Neural crest cell (in vitro differentiated cells): ENCODE measurements around the gene SNAP47. TPM values are rescaled to one million over a fixed set of nuclear protein-coding genes. Genes with fewer than 3 reads are reported as not detected.

ENCODE experiments used
- DNase-seq: peaks from one replicate; pipeline ENCODE4 v3.0.0; 2021; ENCODE audit warnings: low read depth, mixed read lengths, low spot score
- H3K27ac Mint-ChIP-seq: one replicate; pipeline ENCODE4 v1.8.0; 2021; ENCODE audit warnings: mild to moderate bottlenecking, mixed read lengths; ENCODE audit not compliant: unreplicated experiment
- H3K27me3 Mint-ChIP-seq: 2 replicates; pipeline ENCODE4 v1.8.0; 2021; ENCODE audit warnings: low read depth, mild to moderate bottlenecking, mixed read lengths
- H3K36me3 Mint-ChIP-seq: 2 replicates; pipeline ENCODE4 v1.8.0; 2021; ENCODE audit warnings: low read depth, mild to moderate bottlenecking, mixed read lengths
- H3K4me1 Mint-ChIP-seq: 2 replicates; pipeline ENCODE4 v1.8.0; 2021; ENCODE audit warnings: mixed read lengths
- H3K4me3 Mint-ChIP-seq: one replicate; pipeline ENCODE4 v1.8.0; 2021; ENCODE audit warnings: mild to moderate bottlenecking, mixed read lengths
- H3K9me3 Mint-ChIP-seq: 2 replicates; pipeline ENCODE4 v1.8.0; 2021; ENCODE audit warnings: mixed read lengths
- CTCF ChIP-seq: fragments of 200-600 bp; sonication (generic); conservative IDR thresholded peaks from 2 replicates; pipeline ENCODE4 v1.5.0; 2021; ENCODE audit warnings: antibody characterized with exemption, mild to moderate bottlenecking
- total RNA-seq: library from RNA; stranded (reverse); gene quantifications from 2 replicates; pipeline ENCODE4 v1.2.1, GENCODE V29; 2021

SNAP47 gene
- total RNA-seq, 1 donor from 2014 or later, result 45.3 TPM

DNA sequence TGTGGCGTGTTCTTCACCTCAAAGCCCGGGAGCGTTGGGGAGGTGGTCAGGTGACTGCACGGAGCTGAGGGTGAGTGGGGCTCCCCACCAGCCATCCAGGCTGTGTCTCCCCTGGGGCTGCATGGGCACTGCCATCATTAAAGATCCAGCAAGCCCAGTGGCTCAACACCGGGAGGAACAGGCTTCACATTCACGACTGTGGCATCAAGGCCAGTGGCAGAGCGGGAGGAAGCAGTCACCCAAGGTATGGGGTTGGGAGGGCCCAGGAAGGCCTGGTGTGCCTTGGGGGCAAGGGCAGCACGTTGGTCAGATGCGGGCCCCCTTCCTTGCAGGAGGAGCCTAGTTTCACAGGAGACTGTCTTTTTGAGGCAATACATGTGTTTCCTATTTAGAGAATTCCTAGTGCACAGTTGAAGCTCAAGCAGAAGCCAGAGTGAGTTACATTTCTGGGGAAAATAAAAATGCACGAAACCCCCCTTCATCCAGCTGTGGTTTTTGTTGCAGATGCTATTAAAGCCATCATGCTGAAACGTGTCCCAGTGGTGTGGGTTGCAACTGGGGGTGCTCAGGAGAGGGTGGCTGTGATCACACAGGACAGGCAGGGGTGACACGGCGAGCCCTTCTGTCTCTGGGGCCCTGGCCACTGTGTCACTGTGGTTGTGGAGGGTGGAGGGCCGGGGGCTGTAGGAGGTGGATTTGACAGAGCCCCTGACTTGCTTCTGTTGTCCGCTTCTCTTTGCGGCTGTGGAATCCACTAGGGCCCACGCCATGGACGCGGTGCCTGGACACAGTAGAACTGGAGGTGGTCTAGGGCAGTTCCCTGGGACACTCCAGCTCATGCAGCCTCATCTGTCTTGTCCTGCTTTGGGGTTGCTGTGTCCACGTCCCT lies 34.1 kb downstream of the SNAP47 start:
- H3K27me3 Mint-ChIP-seq, result no peaks in the 10 kb centered on the region
- no peak for TF ChIP-seq CTCF
- no peaks in the 10 kb centered on the region for H3K9me3 Mint-ChIP-seq
- no peak overlapping the region for H3K4me3 Mint-ChIP-seq
- DNase-seq, result no peak
- no peaks in the 10 kb centered on the region for H3K4me1 Mint-ChIP-seq
- H3K36me3 Mint-ChIP-seq, result peaks cover 6% of the 10 kb centered on the region
- no peak overlapping the region for H3K27ac Mint-ChIP-seq

GRCh38 chr1:227769936-227770494 lies 34.8 kb downstream of the SNAP47 start:
- H3K36me3 Mint-ChIP-seq, result peaks cover 6% of the 10 kb centered on the region
- H3K9me3 Mint-ChIP-seq, result no peaks in the 10 kb centered on the region
- no peaks in the 10 kb centered on the region for H3K4me1 Mint-ChIP-seq
- TF ChIP-seq CTCF, result no peak
- DNase-seq, result no peak
- H3K27me3 Mint-ChIP-seq, result no peaks in the 10 kb centered on the region
- H3K27ac Mint-ChIP-seq, result no peak overlapping the region
- no peak overlapping the region for H3K4me3 Mint-ChIP-seq

- no peaks in the 10 kb centered on the region for H3K9me3 Mint-ChIP-seq
- H3K27ac Mint-ChIP-seq, result no peak overlapping the region
- no peak for DNase-seq
- TF ChIP-seq CTCF, result no peak
- H3K4me3 Mint-ChIP-seq, result no peak overlapping the region
- no peaks in the 10 kb centered on the region for H3K4me1 Mint-ChIP-seq
- H3K36me3 Mint-ChIP-seq, result peaks cover 6% of the 10 kb centered on the region
- no peaks in the 10 kb centered on the region for H3K27me3 Mint-ChIP-seq
Observed at GRCh38 chr1:227770812-227771211, 35.6 kb downstream of the SNAP47 start.

DNA sequence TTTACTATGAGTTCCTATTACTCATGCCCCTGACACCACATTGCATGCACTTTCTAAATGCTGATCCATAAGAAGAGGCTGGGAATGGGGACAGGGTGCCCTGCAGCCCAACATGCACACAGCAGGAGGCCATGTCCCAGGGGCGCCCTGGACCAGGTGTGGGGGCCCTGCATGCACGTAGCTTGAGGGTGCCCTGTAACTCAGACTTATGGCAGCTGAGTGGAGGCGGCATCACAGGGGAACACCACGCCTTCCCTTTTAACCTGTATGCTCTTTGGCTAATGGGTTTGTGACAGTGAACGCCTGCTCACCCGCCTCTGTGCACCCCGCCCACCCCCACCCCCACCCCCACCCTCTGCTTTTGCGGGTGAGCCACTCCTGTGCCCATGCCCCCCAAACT lies 36.1 kb downstream of the SNAP47 start:
- H3K27ac Mint-ChIP-seq, result no peak overlapping the region
- H3K4me1 Mint-ChIP-seq, result peaks cover 4% of the 10 kb centered on the region
- H3K27me3 Mint-ChIP-seq, result no peaks in the 10 kb centered on the region
- TF ChIP-seq CTCF, result no peak
- no peak overlapping the region for H3K4me3 Mint-ChIP-seq
- DNase-seq, result no peak
- no peaks in the 10 kb centered on the region for H3K9me3 Mint-ChIP-seq
- peaks cover 6% of the 10 kb centered on the region for H3K36me3 Mint-ChIP-seq

DNA sequence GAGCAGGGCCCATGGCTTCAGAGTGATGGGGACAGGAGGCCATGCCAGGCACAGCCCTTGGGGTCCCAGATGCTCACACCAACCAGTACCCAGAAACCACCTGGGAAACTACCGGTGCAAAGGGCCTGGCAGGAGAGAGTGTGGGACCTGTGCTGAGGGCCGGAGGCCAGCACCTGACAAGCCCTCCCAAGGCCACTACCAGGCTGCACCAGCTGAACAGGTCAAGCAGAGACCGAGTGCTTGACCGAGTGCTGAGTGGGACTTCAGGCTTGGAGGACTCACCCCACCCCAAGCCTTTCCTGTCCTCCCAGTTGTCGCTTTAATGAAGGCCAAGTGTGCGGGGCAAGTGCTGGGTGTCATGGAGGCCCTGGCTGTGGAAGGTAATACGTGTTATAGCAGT lies 36.5 kb downstream of the SNAP47 start:
- Mint-ChIP-seq H3K27ac (no peak overlapping the region), H3K27me3 (no peaks in the 10 kb centered on the region), H3K9me3 (no peaks in the 10 kb centered on the region), H3K4me1 (peaks cover 5% of the 10 kb centered on the region), H3K36me3 (peaks cover 6% of the 10 kb centered on the region), H3K4me3 (no peak overlapping the region)
- no peak for DNase-seq
- TF ChIP-seq CTCF, result no peak
